GM21423 (cell line): ENCODE measurements around the gene ZBTB42.

Source experiments
- ATAC-seq: cut with Tn5 transposase; IDR thresholded peaks from one replicate; pipeline ENCODE4 v1.9.1; 2021; ENCODE audit warnings: mild to moderate bottlenecking, moderate library complexity; ENCODE audit not compliant: unreplicated experiment

ZBTB42 gene

DNA sequence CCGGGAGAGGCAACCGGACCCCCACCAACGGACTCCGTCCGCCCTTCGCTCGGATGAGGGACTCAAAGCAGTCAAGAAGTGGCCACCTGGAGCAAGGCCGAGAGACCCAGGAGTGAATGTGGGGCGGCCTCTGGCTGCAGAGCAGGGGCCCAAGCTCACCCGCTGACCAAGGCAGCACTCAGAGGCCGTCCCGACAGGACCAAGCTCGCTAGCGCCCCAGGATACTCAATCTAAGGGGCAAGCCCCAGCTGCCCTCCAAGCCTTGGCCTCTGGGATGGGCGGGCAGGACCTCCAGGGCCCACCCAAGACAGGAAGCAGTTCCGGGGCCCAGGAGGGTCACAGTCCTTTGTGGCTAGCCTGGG lies 6.3 kb upstream of the ZBTB42 start:
- no peak for ATAC-seq

DNA sequence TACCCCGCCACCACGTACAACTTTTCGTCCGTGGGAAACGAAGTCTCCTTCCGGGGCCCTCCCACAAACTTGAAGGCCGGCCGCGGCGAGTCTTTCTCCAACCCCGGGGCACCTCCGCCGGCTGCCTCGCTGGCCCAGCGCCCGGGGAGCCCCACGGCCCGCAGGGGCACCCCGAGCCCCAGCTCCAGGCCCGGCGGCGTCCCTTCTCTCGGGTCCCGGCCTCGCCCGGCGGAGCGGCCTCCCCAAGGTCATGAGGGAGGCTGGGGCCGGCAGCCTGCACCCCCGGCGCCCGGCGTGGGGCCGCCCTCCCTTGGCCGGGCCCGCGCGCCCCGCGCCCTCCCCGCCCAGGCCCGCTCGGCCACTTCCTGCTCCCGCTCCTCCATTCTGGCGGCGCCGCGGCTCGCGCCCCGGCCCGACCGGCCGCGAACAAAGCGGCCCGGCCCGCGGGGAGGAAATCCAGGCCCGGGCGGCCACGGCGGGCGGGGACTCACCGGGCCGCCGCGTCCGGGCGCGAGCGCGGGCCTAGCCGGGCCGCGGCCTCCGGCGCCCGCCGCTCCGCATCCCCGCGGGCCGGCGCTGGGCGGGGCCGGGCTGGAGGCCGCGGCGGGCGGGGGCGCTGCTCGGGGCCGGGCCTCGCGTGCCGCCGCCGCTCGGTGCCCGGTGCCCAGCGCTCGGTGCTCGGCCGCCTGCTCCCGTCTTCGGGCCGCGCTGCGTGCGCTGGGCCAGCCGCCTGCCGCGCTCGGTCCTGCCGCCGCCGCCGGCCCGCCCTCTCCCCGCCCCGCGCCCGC lies 5.7 kb upstream of the ZBTB42 start, which contains the start of gene AKT1:
Gene AKT1 (minus strand): TSS at position 756 of the 788 bp plus-strand sequence. CDS start 3,105 bp downstream, outside the sequence.
- peak; percentile 31 for ATAC-seq

DNA sequence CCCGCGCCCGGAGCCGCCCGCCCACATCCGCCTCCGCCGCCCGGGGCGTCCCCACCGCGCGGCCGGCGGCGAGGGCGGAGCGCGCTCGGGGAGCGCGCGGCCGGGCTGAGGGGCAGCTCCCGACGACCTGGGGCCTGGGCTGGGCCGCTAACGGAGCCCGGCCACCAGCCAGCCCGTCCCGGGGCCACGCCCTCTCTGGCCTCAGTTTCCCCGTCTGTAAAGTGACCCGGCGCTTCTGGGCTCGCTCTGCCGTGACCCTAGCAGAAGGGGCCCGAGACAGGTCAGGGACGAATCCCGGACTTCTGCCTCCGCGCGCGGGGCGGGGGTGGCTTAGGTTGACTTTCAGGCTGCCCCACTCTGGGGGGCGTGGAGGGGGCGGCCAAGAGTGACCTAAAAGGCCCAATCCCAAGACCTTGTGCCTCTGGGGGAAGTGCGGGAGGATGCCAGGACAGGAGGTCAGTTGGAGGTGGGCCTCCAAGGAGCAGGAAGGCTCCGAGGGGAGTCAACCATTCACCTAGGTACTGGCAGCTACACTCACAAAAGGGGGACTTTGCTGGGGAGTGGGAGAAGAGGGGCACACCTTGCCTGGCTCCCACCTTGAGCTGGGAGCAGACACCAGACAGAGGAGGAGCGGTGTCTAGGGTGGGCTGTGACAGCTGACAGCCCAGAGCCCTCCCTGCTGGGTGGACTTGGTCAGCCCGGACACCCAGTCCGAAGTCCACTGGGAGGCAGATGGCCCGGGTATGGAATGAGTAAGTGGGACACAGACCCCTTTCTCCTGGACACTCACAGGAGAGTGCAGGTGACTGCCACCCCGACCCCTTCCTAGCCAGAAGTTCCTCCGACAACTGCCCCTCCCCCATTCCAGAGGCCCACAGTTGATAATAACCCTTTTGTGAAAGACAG lies 4.9 kb upstream of the ZBTB42 start:
- peak; percentile 37 for ATAC-seq

DNA sequence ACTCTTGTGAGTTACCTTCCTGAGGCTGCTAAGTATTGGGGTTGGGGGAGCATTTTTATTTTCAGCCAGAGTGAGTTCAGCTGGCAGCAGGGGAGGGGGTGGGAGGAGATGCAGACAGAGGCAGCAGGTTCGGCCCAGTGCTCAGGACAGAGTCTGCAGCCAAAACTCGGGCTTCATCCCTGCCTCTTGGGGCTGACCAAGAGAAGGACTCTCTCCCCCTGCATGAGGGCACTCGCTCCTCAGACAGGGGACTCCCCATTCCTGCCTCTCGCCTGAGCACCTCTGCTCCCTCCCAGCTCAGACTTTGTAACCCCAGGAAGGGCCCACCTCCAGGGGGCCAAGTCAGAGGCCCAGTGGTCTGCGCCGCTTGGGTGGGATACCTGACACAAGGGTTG lies 4.2 kb upstream of the ZBTB42 start:
- no peak for ATAC-seq

DNA sequence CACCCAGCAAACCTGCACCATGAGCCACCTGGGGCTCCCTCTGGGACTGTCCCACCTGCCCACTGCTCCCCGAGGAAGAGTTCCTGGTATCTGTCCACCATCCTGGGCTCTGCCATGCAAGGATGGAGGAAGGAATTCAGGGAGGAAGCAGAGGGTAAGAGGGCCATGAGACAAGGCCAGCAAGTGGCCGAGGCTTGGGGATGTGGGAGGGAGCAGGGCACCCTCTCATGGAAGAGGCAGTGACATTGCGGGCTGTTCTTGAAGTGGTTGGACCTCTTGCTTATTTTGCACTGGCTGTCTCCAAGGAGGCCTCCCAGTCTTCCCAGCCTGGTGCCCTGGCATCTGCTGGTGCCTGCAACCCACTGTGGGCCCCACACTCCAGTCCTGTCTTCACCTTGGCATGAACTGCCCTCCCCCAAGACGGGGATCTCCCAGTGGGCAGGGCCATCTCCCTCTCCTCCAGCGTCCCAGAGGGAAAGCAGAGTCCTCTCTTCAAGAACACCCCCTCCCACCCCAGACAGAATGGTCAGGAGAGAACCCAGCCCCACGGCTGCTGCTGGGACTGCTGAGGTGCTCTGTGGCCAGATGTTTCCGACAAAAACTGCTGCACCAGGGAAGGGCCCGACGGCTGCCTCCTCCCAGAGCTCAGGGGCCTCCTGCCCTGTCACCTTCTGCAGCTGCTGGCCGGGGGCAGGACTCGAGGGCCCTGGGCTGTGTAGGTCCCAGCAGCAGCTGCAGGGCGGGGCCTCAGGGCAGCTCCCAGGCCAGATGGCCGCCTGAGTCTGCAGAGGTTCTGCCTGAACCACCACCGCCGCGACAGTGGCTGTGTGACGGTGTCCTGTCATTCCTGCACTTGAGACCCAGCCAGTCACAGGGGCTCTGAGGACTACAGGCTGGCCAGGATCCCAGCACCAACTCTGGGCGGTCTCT lies 3.5 kb upstream of the ZBTB42 start:
- no peak for ATAC-seq

DNA sequence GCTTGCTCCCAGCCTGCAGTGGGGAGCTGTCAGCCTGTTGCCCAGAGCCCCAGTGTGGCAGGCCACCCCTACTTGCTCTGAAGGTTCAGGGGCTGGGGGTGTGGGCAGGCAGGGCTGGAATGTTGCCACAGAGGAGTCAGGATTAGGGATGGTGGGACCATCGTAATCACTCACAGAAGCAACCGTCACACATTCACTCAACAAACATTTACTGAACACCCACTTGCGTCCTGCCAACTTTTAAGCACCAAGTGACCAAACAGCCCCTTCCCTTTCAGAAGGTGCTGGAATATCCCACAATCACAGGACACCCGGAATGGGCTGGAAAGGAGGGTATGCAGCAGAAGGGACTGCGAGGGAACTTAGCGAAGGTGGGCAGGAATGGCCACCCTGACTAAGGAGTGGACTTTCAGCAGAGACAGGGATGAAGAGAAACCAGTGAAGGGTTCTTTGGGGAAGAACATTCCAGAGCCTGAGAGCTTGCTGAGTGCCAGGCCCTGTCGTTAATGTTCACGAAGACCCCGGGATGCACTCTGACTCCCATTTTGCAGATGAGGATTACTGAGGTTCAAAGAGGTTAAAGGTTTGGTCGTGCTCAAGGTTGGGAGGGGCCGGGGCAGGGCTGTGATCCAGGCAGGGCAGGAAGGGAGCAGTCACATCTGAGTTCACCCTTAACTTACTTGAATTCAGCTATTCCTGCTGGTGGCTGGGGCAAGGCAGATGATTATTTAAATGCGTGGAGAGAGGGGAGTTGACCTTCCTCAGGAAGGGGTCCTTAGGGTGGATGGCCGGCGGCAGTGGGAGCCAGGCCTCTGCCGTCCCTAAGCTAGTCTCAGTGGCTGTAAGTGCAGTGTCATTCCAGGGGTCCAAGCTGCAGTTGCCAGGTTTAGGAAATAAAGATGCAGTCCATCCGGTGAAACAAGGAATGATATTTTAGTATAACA lies 2.3 kb upstream of the ZBTB42 start:
- no peak for ATAC-seq

DNA sequence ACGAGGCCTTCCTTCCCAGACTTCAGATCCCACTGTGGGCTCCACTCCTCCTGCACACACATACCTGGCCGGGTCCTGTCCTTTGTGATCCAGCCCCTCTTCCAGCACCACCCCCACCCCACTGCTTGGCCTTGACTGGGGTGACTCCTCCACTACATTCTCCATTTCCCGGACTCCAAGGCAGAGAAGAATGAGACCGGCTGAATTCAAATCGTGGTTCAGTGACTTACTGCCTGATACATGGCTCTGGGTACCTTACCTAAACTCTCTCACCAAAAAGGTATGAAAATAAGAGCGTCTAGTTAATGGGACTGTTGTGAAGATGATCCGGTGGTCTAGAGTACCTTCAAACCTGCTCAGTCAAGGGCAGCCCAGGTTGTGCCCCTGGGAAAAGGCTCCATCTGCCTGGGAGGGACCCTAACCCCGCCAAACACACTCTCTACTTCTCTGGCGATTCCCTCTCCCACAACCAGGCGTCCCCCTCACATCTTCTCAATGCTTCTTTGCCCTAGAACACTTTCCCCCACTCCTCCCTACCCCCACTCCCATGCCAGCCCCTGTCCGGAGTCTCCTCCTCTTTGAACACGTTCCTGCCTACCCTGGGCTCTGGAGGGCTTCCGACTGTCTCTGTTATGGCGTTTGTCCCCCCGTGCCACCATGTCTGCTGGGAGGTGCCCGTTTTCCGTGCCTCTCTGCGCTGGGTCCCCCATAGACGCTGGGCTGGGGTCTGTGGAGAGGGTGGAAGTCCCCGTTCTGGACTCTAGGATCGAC lies 1.5 kb upstream of the ZBTB42 start:
- ATAC-seq = no peak

DNA sequence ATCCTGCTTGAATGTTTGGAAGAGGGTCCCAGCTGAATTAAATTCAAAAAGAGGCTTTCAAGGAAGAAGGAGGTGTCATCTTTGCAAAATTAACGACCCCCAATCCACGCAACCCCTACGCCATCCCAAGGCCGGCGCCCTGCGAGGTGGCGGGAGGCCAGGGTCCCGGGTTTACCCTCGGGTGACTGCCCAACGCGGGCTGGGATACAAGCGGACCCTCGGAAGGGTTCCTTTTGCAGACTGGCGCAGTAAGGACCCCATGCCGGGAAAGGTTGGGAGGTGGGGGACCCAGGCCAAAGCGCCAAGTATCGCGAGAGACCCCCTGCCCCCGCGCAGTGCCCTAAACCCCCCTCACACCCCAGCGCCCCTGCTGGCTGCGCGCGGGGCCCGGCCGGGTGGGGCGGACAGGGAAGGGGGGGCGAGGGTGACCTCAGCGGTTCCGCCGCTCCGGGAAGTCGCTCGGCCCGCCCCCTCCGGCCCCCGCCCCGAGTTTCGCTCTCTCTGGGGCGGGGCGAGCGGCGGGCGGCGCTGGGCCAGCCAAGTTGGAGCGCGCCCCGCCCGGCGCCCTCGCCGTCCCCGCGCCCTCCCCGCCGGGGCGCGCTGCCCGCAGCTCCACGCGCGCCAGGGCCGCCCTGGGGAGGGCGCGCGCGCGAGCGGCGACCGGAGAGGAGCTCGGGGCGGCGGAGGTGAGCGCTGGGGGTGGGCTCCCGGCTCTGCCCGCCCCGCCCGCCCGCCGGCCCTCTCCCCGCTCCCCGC lies 708 bp upstream of the ZBTB42 start:
- ATAC-seq = peak; percentile 49

DNA sequence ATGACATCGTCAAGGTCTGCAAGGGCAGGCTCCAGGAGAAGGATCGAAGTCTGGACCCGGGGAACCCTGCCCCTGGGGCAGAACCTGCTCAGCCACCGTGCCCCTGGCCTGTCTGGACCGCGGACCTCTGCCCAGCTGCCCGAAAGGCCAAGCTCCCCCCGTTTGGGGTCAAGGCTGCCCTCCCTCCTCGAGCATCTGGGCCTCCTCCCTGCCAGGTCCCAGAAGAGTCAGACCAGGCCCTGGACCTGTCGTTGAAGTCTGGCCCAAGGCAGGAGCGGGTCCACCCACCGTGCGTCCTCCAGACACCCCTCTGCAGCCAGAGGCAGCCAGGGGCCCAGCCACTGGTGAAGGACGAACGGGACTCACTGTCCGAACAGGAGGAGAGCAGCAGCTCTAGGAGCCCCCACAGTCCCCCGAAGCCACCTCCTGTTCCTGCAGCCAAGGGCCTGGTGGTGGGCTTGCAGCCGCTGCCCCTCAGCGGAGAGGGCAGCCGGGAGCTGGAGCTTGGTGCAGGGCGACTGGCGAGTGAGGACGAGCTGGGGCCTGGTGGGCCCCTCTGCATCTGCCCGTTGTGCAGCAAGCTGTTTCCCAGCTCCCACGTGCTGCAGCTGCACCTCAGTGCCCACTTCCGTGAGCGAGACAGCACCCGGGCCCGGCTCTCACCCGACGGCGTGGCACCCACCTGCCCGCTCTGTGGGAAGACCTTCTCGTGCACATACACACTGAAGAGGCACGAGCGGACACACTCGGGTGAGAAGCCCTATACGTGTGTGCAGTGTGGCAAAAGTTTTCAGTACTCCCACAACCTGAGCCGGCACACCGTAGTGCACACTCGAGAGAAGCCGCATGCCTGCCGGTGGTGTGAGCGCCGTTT lies 856 bp downstream of the ZBTB42 start:
- ATAC-seq = no peak

DNA sequence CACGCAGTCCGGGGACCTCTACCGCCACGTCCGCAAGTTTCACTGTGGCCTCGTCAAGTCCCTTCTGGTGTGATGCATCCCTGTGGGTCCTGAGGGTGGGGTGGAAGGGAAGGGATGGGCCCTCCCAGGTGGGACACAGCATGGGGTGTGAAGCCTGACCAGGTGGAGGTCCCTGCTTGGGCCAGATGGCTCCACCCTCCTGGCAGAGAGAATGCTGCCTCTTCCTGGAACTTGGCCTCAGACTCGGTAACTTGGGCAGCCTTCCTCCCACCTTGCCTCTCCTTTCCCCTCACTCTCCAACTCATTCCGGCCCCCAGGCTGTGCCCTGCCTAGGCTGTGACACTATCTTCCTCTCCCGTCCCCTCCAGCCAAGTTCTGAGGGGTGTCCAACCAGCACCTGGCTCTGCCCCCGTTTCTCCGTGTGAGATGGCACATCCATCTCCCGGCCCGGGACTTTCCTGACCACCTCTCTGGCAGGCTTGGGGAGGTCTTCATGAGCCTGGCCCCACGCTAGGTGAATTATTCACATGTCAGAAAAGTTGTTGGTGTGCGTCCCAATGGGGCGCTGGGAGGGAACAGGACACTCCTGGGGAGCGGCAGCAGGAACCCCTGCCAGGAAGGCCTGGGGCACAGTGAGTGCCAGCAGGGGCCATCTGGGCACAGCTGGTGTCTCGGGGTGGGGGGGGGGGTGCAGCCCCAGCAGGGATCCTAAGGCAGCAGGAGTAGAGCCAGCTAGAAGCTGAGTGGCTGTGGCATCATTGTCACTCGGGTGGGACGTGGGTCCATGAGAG lies 1.7 kb downstream of the ZBTB42 start:
- no peak for ATAC-seq

DNA sequence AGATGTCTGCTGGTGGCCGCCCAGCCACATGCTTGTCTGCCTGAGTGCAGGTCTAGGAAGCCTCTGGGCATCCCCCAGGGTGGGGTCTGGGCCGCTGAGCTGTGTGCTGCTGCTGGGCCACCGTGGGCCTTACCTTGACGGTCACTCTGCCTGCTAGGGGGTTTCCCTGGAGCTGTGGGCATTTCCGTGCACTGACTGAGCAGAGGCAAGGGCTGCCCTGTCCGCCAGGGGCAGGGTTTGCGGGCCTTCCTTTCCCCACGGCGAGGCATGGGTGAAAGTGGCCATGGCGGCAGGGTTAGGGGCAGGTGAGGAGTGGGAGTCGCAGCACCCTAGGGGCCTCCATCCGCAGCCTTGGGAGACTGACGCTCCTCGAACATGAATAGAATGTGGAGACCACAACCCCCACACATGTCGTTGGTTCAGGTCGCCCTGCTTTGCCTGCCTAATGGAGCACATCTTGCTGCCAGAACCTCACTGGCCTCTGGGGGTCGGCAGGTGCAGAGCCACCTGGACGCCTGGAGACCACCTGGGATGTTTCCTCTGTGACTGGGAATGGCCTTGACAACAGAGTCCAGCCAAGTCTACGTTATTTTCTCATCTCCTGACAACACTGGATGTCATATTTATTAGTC lies 2.5 kb downstream of the ZBTB42 start:
- no peak for ATAC-seq

DNA sequence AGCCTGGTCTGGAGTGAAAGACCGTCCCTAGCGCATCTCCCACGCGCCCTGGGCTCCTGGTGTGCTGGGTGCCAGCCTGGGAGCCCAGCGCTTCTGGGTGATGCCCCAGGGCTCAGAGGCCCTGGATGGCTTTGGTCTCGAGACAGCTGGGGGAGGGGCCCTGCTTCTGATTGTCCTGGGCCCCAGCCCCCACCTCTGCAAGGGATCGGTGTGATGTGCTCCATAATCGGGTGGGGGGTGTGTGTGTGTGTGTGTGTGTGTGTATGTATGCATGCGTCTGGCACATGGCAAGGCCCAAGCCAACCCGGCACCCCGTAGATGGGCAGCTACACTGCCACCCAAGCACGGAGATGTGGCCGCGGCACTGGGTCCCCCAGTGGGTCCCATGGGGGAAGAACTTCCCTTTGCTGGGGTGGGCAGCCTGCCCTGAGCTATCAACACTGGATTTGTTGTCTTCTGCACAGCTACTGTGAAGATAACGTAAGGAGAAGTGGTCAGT lies 3.1 kb downstream of the ZBTB42 start:
- no peak for ATAC-seq

DNA sequence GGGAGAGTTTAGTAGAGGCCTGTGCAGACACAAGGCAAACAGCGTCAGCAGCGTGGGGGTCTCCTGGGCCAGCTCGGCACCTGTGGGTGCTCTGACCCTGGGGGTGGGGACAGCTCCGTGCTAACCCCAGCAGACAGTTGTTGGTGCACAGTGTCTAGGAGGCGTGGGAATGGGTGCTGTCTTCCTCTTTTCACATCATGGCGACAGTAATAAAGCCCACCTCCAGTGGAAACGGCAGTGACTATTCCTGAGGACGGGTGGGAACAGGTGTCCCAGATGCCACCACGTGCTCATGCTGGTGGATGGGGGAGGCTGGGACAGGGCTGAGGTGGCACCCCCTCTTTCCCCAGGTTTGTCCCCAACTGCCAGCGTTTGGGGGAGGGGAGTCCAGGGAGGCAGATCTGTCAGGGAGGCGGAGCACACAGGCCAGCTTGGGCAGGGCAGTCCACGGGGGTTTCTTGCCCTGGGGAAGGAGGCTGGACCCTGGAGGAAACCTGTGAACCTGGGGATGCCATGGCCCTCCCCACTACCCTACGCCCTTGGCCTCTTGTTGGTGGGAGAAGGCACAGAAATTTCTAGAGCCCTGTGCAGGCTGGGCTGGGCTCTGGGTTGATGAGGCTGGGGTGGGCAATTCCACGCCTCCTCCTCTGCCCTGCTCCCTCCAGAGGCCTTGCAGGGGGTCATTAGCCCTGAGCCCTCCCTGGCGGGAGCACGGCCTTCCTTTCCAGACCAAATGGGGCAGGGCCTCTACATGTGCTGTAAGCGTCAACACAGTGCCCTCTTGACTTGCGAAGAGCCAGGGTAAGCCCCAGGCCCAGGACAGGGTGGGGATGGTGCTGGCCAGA lies 3.8 kb downstream of the ZBTB42 start:
- ATAC-seq = no peak

DNA sequence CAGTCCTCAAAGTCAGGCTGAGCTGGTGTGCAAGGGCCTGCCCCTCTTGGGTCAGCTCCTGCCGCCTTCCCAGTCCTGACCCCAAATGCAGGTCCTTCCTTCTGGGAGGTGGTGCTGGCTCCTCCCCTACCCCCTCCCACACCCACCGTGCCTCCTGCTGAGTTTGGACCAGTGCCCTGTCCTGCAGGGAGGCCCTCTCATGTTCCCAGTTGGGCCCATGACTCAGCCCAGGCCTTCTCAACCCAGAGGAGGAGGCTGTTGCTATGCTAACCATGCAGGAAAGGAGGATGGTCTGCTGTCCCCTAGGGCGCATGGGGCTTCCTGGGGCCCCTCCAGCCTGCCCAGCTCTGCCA lies 4.4 kb downstream of the ZBTB42 start:
- no peak for ATAC-seq

DNA sequence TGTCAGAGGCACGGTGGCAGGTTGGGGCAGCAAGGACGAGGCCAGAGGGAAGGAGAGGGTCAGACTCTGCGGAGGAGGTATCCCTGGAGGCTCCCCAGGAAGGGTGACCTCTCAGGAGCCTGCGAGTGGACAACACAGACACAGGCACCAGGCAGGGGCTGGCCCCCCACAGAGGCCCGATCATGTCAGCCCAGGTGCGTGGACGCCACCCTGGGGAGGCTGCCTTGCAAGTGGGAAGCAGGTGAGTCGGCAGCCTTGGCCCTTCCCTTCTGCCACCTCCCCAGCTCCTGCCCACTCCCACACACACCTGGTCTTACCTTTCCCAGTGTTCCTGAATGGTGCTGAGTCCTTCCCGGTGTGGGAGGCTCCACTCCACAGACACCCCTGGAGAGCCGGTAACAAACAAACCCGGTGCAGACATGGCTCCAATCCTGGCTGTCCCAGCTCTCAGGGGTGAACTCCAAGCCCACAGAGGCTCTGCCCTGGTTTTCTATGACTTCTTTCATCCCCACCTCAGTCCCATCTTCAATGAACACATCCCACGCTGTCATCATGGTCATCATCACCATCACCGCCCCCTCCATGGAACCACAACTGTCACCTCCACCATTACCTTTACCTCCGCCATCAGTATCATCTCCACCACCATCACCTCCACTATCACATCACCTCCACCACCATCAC lies 5.2 kb downstream of the ZBTB42 start:
- no peak for ATAC-seq
